DOHH2 (cell line): ENCODE results near the gene NELFB.

Experiments used
- H3F3A ChIP-seq: fragments of 200-600 bp; sonication (generic), shearing (Covaris generic); 2 replicates; pipeline ENCODE4 v1.6.0; 2016; ENCODE audit warnings: antibody characterized with exemption, mild to moderate bottlenecking; ENCODE audit not compliant: control insufficient read depth, insufficient read depth
- H3K27ac ChIP-seq: fragments of 200-600 bp; sonication (generic); 2 replicates; pipeline ENCODE4 v1.5.1; 2014; ENCODE audit warnings: low read depth, mild to moderate bottlenecking, low read length, moderate library complexity
- H3K27me3 ChIP-seq: fragments of 200-600 bp; sonication (generic); 2 replicates; pipeline ENCODE4 v1.6.1; 2014; ENCODE audit warnings: mild to moderate bottlenecking, low read length, mixed read lengths; ENCODE audit not compliant: control insufficient read depth
- H3K36me3 ChIP-seq: fragments of 200-600 bp; sonication (generic); 2 replicates; pipeline ENCODE4 v1.6.1; 2014; ENCODE audit warnings: mild to moderate bottlenecking, low read length, moderate library complexity, mixed read lengths; ENCODE audit not compliant: control insufficient read depth
- H3K4me1 ChIP-seq: fragments of 200-600 bp; sonication (generic); 2 replicates; pipeline ENCODE4 v1.6.1; 2014; ENCODE audit warnings: mild to moderate bottlenecking, low read length, mixed read lengths; ENCODE audit not compliant: control insufficient read depth
- H3K4me2 ChIP-seq: fragments of 200-600 bp; sonication (generic); 2 replicates; pipeline ENCODE4 v1.6.0; 2014; ENCODE audit warnings: mild to moderate bottlenecking, low read length, moderate library complexity
- H3K4me3 ChIP-seq: fragments of 200-600 bp; sonication (generic); 2 replicates; pipeline ENCODE4 v1.5.1; 2014; ENCODE audit warnings: mild to moderate bottlenecking, low read length, mixed read lengths
- H3K79me2 ChIP-seq: fragments of 200-600 bp; sonication (generic); 2 replicates; pipeline ENCODE4 v1.6.1; 2014; ENCODE audit warnings: mild to moderate bottlenecking, low read length, mixed read lengths; ENCODE audit not compliant: control insufficient read depth
- H3K9me2 ChIP-seq: fragments of 200-600 bp; sonication (generic); replicated peaks from 2 replicates; pipeline ENCODE4 v1.6.1; 2014; ENCODE audit warnings: mild to moderate bottlenecking, low read length, mixed read lengths; ENCODE audit not compliant: control insufficient read depth
- H3K9me3 ChIP-seq: fragments of 200-600 bp; sonication (generic); 2 replicates; pipeline ENCODE4 v1.6.1; 2014; ENCODE audit warnings: antibody characterized with exemption, low read length, mixed read lengths; ENCODE audit not compliant: control insufficient read depth, insufficient read depth
- H4K20me1 ChIP-seq: fragments of 200-600 bp; sonication (generic); 2 replicates; pipeline ENCODE4 v1.6.0; 2014; ENCODE audit warnings: low read depth, mild to moderate bottlenecking, antibody characterized with exemption, low read length, moderate library complexity; ENCODE audit not compliant: control insufficient read depth, insufficient read depth
- CTCF ChIP-seq: fragments of 200-600 bp; sonication (generic); IDR thresholded peaks from one replicate; pipeline ENCODE4 v1.5.1; 2014; ENCODE audit warnings: antibody characterized with exemption, mild to moderate bottlenecking, low read depth, low read length; ENCODE audit not compliant: poor library complexity, severe bottlenecking
- EZH2phosphoT487 ChIP-seq: fragments of 200-600 bp; sonication (generic); IDR thresholded peaks from 2 replicates; pipeline ENCODE4 v1.6.1; 2017; ENCODE audit warnings: borderline replicate concordance, mild to moderate bottlenecking, antibody characterized with exemption, low read length, moderate library complexity, mixed read lengths

Gene NELFB

GRCh38 chr9:137317718-137318511 is 62.8 kb downstream of the NELFB start:
- Histone ChIP-seq H4K20me1 (no peaks in the 10 kb centered on the region), H3K9me3 (no peaks in the 10 kb centered on the region), H3K27me3 (no peaks in the 10 kb centered on the region), H3F3A (no peaks in the 10 kb centered on the region; the same call in 1 of the 2 replicates), H3K27ac (no peak overlapping the region), H3K4me1 (peaks cover 42% of the 10 kb centered on the region), H3K79me2 (no peaks in the 10 kb centered on the region), H3K9me2 (no peaks in the 10 kb centered on the region), H3K4me2 (no peak overlapping the region), H3K4me3 (no peak overlapping the region), H3K36me3 (no peaks in the 10 kb centered on the region)
- TF ChIP-seq CTCF (no peak), EZH2phosphoT487 (no peak)

- H3K4me3 ChIP-seq = no peak overlapping the region
- H3K79me2 ChIP-seq = no peaks in the 10 kb centered on the region
- no peaks in the 10 kb centered on the region for H3K9me2 ChIP-seq
- no peak overlapping the region for H3K27ac ChIP-seq
- H3K4me2 ChIP-seq = no peak overlapping the region
- no peaks in the 10 kb centered on the region for H3K9me3 ChIP-seq
- no peaks in the 10 kb centered on the region for H4K20me1 ChIP-seq
- TF ChIP-seq EZH2phosphoT487 (no peak), CTCF (no peak)
- H3F3A ChIP-seq = no peaks in the 10 kb centered on the region; the same call in 1 of the 2 replicates
- no peaks in the 10 kb centered on the region for H3K36me3 ChIP-seq
- no peaks in the 10 kb centered on the region for H3K27me3 ChIP-seq
- H3K4me1 ChIP-seq = peaks cover 42% of the 10 kb centered on the region
These were observed 63.5 kb downstream of the NELFB start for GRCh38 chr9:137318602-137319001.

- no peak for TF ChIP-seq CTCF
- no peak for TF ChIP-seq EZH2phosphoT487
- no peaks in the 10 kb centered on the region for H3K36me3 ChIP-seq
- peaks cover 42% of the 10 kb centered on the region for H3K4me1 ChIP-seq
- H3K79me2 ChIP-seq = no peaks in the 10 kb centered on the region
- no peaks in the 10 kb centered on the region for H3K9me2 ChIP-seq
- H3K4me2 ChIP-seq = no peak overlapping the region
- no peaks in the 10 kb centered on the region for H3K9me3 ChIP-seq
- H3K27me3 ChIP-seq = no peaks in the 10 kb centered on the region
- H3K27ac ChIP-seq = no peak overlapping the region
- H3F3A ChIP-seq = peaks cover under 1% of the 10 kb centered on the region; the same call in 1 of the 2 replicates
- H3K4me3 ChIP-seq = no peak overlapping the region
- H4K20me1 ChIP-seq = no peaks in the 10 kb centered on the region
These were observed 64.0 kb downstream of the NELFB start for GRCh38 chr9:137319011-137319738.
